HG03066 (cell line): ENCODE results near the gene TTC19.
"Not testable (repeated sequence)": the region's sequence is repeated elsewhere in the genome, so short reads cannot be mapped to it uniquely, and the experiment has no call there.

Experiments
- ATAC-seq: cut with Tn5 transposase; IDR thresholded peaks from one replicate; pipeline ENCODE4 v1.9.1; 2021; ENCODE audit warnings: low read depth; ENCODE audit not compliant: unreplicated experiment

The TTC19 gene

GRCh38 chr17:16026895-16027294, 27.3 kb downstream of the TTC19 start:
- no peak for ATAC-seq

GRCh38 chr17:16027708-16028584, 28.3 kb downstream of the TTC19 start:
- no peak for ATAC-seq

- ATAC-seq = no peak
Measured at GRCh38 chr17:16033729-16034349, 34.2 kb downstream of the TTC19 start.

- no peak for ATAC-seq
Measured at GRCh38 chr17:16036261-16036660, 36.6 kb downstream of the TTC19 start.

- no peak for ATAC-seq
Measured at GRCh38 chr17:16037636-16038035, 38.0 kb downstream of the TTC19 start.

GRCh38 chr17:16040710-16041251, 41.2 kb downstream of the TTC19 start:
- ATAC-seq = no peak

- ATAC-seq = no peak
Measured at GRCh38 chr17:16044487-16044886, 44.9 kb downstream of the TTC19 start.

GRCh38 chr17:16046966-16047365, 47.3 kb downstream of the TTC19 start:
- no peak for ATAC-seq

GRCh38 chr17:16048811-16049449, 49.3 kb downstream of the TTC19 start:
- no peak for ATAC-seq

- ATAC-seq = no peak
Measured at GRCh38 chr17:16050844-16051243, 51.2 kb downstream of the TTC19 start.

GRCh38 chr17:16052486-16052885, 52.9 kb downstream of the TTC19 start:
- no peak for ATAC-seq

- ATAC-seq = not testable (repeated sequence)
Measured at GRCh38 chr17:16055139-16055538, 55.5 kb downstream of the TTC19 start.

- ATAC-seq = no peak
Measured at GRCh38 chr17:16061631-16062030, 62.0 kb downstream of the TTC19 start.

- no peak for ATAC-seq
Measured at GRCh38 chr17:16066125-16066524, 66.5 kb downstream of the TTC19 start.

GRCh38 chr17:16068323-16068722, 68.7 kb downstream of the TTC19 start:
- no peak for ATAC-seq

- no peak for ATAC-seq
Measured at GRCh38 chr17:16072031-16072430, 72.4 kb downstream of the TTC19 start.

- ATAC-seq = no peak
Measured at GRCh38 chr17:16073845-16074244, 74.2 kb downstream of the TTC19 start.

- no peak for ATAC-seq
Measured at GRCh38 chr17:16074423-16074822, 74.8 kb downstream of the TTC19 start.

GRCh38 chr17:16075949-16076348, 76.3 kb downstream of the TTC19 start:
- ATAC-seq = no peak
